HFFc6 (cell line): Measurements from ENCODE around the gene TTC9. TPM values are rescaled to one million over a fixed set of nuclear protein-coding genes. Genes with fewer than 3 reads are reported as not detected.

Source experiments
- DNase-seq: peaks from one replicate; pipeline ENCODE4 v3.0.0-alpha.2; 2018
- H3K27ac Mint-ChIP-seq: 2 replicates; pipeline ENCODE4 v1.8.0; 2020; ENCODE audit warnings: mild to moderate bottlenecking, mixed read lengths
- H3K27me3 Mint-ChIP-seq: 2 replicates; pipeline ENCODE4 v1.8.0; 2021; ENCODE audit warnings: mild to moderate bottlenecking, moderate library complexity, mixed read lengths; ENCODE audit not compliant: insufficient read depth
- H3K36me3 Mint-ChIP-seq: 2 replicates; pipeline ENCODE4 v1.8.0; 2021; ENCODE audit warnings: low read depth, mixed read lengths
- H3K4me1 Mint-ChIP-seq: 2 replicates; pipeline ENCODE4 v1.8.0; 2020; ENCODE audit warnings: low read depth, mixed read lengths
- H3K4me3 Mint-ChIP-seq: 2 replicates; pipeline ENCODE4 v1.8.0; 2020; ENCODE audit warnings: mild to moderate bottlenecking, moderate library complexity, mixed read lengths
- H3K9me3 Mint-ChIP-seq: 2 replicates; pipeline ENCODE4 v1.8.0; 2020; ENCODE audit warnings: mild to moderate bottlenecking, mixed read lengths
- CTCF ChIP-seq: fragments of 200-600 bp; sonication (generic); IDR thresholded peaks from 2 replicates; pipeline ENCODE4 v1.5.0; 2021; ENCODE audit warnings: antibody characterized with exemption, mild to moderate bottlenecking
- total RNA-seq, 6 experiments: library from RNA; stranded (reverse); fragmentation: NEBNext Ultra II Directional; extraction: Animal tissue kit (Norgen Biotek cat#: 25700); gene quantifications; 2 replicates in 1 of 6; 3 replicates in 5 of 6; pipeline ENCODE4 v1.2.3, GENCODE V29; 2021

Gene TTC9
- total RNA-seq, 6 experiments from 2014 or later: 0.05 to 0.17 (median 0.09) TPM

GRCh38 chr14:70718383-70719118, 76.8 kb downstream of the TTC9 start:
- H3K27ac Mint-ChIP-seq: no peak overlapping the region
- no peak overlapping the region for H3K4me3 Mint-ChIP-seq
- no peaks in the 10 kb centered on the region for H3K9me3 Mint-ChIP-seq
- no peak for DNase-seq
- H3K4me1 Mint-ChIP-seq: peaks cover 7% of the 10 kb centered on the region
- TF ChIP-seq CTCF: no peak
- H3K27me3 Mint-ChIP-seq: peaks cover 32% of the 10 kb centered on the region
- no peaks in the 10 kb centered on the region for H3K36me3 Mint-ChIP-seq

- Mint-ChIP-seq H3K27me3 (peaks cover 18% of the 10 kb centered on the region), H3K36me3 (no peaks in the 10 kb centered on the region), H3K9me3 (no peaks in the 10 kb centered on the region), H3K4me1 (no peaks in the 10 kb centered on the region), H3K4me3 (no peak overlapping the region), H3K27ac (no peak overlapping the region)
- TF ChIP-seq CTCF: no peak
- peak; percentile 16 for DNase-seq
Observed at GRCh38 chr14:70721542-70721941, 79.8 kb downstream of the TTC9 start.

- H3K27me3 Mint-ChIP-seq: peaks cover 14% of the 10 kb centered on the region
- no peak overlapping the region for H3K4me3 Mint-ChIP-seq
- no peak for TF ChIP-seq CTCF
- DNase-seq: no peak
- no peak overlapping the region for H3K27ac Mint-ChIP-seq
- H3K36me3 Mint-ChIP-seq: no peaks in the 10 kb centered on the region
- no peaks in the 10 kb centered on the region for H3K4me1 Mint-ChIP-seq
- no peaks in the 10 kb centered on the region for H3K9me3 Mint-ChIP-seq
Observed at GRCh38 chr14:70722418-70722817, 80.7 kb downstream of the TTC9 start.

- Mint-ChIP-seq H3K27ac (no peak overlapping the region), H3K4me3 (no peak overlapping the region), H3K36me3 (no peaks in the 10 kb centered on the region), H3K4me1 (no peaks in the 10 kb centered on the region), H3K9me3 (no peaks in the 10 kb centered on the region), H3K27me3 (peaks cover 14% of the 10 kb centered on the region)
- DNase-seq: no peak
- no peak for TF ChIP-seq CTCF
Observed at GRCh38 chr14:70723276-70723675, 81.6 kb downstream of the TTC9 start.

- Mint-ChIP-seq H3K4me1 (no peaks in the 10 kb centered on the region), H3K27me3 (peaks cover 18% of the 10 kb centered on the region), H3K9me3 (no peaks in the 10 kb centered on the region), H3K27ac (no peak overlapping the region), H3K36me3 (no peaks in the 10 kb centered on the region), H3K4me3 (no peak overlapping the region)
- no peak for DNase-seq
- no peak for TF ChIP-seq CTCF
Observed at GRCh38 chr14:70724110-70724509, 82.4 kb downstream of the TTC9 start.
